ENCODE results near the gene ZNF28. TPM values are rescaled to one million over a fixed set of nuclear protein-coding genes. Genes with fewer than 3 reads are reported as not detected.
"Not testable (repeated sequence)": the region's sequence is repeated elsewhere in the genome, so short reads cannot be mapped to it uniquely, and the experiment has no call there.

ZNF28 gene
- total and polyA plus RNA-seq, 9 donors, result 3.4 to 14.1 (median 11.0) TPM

GRCh38 chr19:52825765-52826164 lies 4.3 kb upstream of the ZNF28 start:
- WGBS, 3 donors, result 89 to 91% (median 90%) methylated on average over 5 of the region's 5 CpGs
- TF ChIP-seq POLR2A (IDR thresholded peaks at IDR 0.05) (no peak), CTCF (IDR thresholded peaks at IDR 0.05) (no peak), EP300 (IDR thresholded peaks at IDR 0.05) (no peak)
- H3K36me3 ChIP-seq, result no peaks in the 10 kb centered on the region
- H3K9me3 ChIP-seq, result no peaks in the 10 kb centered on the region
- H3K27ac ChIP-seq, result no peak overlapping the region
- H3K4me1 ChIP-seq (ENCODE audit: insufficient read depth), result no peaks in the 10 kb centered on the region
- intact Hi-C loops (cut with DNase I), result no loop called here
- no peak overlapping the region for H3K4me3 ChIP-seq
- no peak for DNase-seq
- H3K27me3 ChIP-seq, result no peaks in the 10 kb centered on the region

- WGBS, 3 donors, result 91 to 92% (median 92%) methylated on average over 12 of the region's 12 CpGs
- no peak for TF ChIP-seq EP300 (IDR thresholded peaks at IDR 0.05)
- TF ChIP-seq POLR2A (IDR thresholded peaks at IDR 0.05), result no peak
- TF ChIP-seq CTCF (IDR thresholded peaks at IDR 0.05), result no peak
- H3K4me1 ChIP-seq (ENCODE audit: insufficient read depth), result no peaks in the 10 kb centered on the region
- no peaks in the 10 kb centered on the region for H3K9me3 ChIP-seq
- no peak overlapping the region for H3K4me3 ChIP-seq
- H3K27ac ChIP-seq, result no peak overlapping the region
- no peak for DNase-seq
- intact Hi-C loops (cut with DNase I), result no loop called here
- no peaks in the 10 kb centered on the region for H3K36me3 ChIP-seq
- no peaks in the 10 kb centered on the region for H3K27me3 ChIP-seq
These were observed 2.2 kb upstream of the ZNF28 start for GRCh38 chr19:52823676-52824075.

GRCh38 chr19:52820472-52821203 lies 795 bp downstream of the ZNF28 start:
- WGBS, 3 donors, result 6 to 11% (median 7%) methylated on average over 17 to 19 of the region's 19 CpGs
- H3K36me3 ChIP-seq; intact Hi-C loops (cut with DNase I); H3K9me3 ChIP-seq; H3K27ac ChIP-seq; H3K4me1 ChIP-seq (ENCODE audit: insufficient read depth); H3K27me3 ChIP-seq: not testable (repeated sequence)
- DNase-seq, result peak; percentile 39 to 59 (median 52)
- peak overlapping the region; percentile 43 for H3K4me3 ChIP-seq

GRCh38 chr19:52809801-52810200 lies 11.6 kb downstream of the ZNF28 start:
- Histone ChIP-seq H3K9me3 (peaks cover 0 to 11% of the 10 kb centered on the region in 2 donors), H3K27me3 (no peaks in the 10 kb centered on the region), H3K27ac (no peak overlapping the region), H3K36me3 (no peaks in the 10 kb centered on the region), H3K4me3 (no peak overlapping the region), H3K4me1 (ENCODE audit: insufficient read depth) (no peaks in the 10 kb centered on the region)
- DNase-seq, result no peak
- TF ChIP-seq CTCF (IDR thresholded peaks at IDR 0.05) (no peak), POLR2A (IDR thresholded peaks at IDR 0.05) (no peak), EP300 (IDR thresholded peaks at IDR 0.05) (no peak)
- WGBS, 3 donors, result 95 to 96% (median 96%) methylated on average over 32 of the region's 32 CpGs
- intact Hi-C loops (cut with DNase I), result no loop called here

- H3K4me3 ChIP-seq; H3K27ac ChIP-seq; intact Hi-C loops (cut with DNase I); H3K27me3 ChIP-seq; H3K36me3 ChIP-seq; H3K4me1 ChIP-seq (ENCODE audit: insufficient read depth); DNase-seq: not testable (repeated sequence)
- peaks cover 0 to 44% of the 10 kb centered on the region in 2 donors for H3K9me3 ChIP-seq
- 94 to 98% (median 97%) methylated on average over 9 of the region's 9 CpGs for WGBS, 3 donors
These were observed 21.3 kb downstream of the ZNF28 start for GRCh38 chr19:52799950-52800640.

All from ovary (tissue), 9 donors.